OCI-LY7 (cell line): ENCODE results near the gene GPR89B.
"Not testable (repeated sequence)": the region's sequence is repeated elsewhere in the genome, so short reads cannot be mapped to it uniquely, and the experiment has no call there.

Experiments used
- CTCF ChIP-seq: fragments of 200-600 bp; sonication (generic); conservative IDR thresholded peaks from 2 replicates; pipeline ENCODE4 v1.5.1; 2014; ENCODE audit warnings: mild to moderate bottlenecking, antibody characterized with exemption, low read length, moderate library complexity, mixed read lengths
- EZH2phosphoT487 ChIP-seq: fragments of 200-600 bp; sonication (generic); IDR thresholded peaks from 2 replicates; pipeline ENCODE4 v1.6.1; 2018; ENCODE audit warnings: low read depth, borderline replicate concordance, mild to moderate bottlenecking, mixed run types, antibody characterized with exemption, low read length, moderate library complexity, mixed read lengths

DNA sequence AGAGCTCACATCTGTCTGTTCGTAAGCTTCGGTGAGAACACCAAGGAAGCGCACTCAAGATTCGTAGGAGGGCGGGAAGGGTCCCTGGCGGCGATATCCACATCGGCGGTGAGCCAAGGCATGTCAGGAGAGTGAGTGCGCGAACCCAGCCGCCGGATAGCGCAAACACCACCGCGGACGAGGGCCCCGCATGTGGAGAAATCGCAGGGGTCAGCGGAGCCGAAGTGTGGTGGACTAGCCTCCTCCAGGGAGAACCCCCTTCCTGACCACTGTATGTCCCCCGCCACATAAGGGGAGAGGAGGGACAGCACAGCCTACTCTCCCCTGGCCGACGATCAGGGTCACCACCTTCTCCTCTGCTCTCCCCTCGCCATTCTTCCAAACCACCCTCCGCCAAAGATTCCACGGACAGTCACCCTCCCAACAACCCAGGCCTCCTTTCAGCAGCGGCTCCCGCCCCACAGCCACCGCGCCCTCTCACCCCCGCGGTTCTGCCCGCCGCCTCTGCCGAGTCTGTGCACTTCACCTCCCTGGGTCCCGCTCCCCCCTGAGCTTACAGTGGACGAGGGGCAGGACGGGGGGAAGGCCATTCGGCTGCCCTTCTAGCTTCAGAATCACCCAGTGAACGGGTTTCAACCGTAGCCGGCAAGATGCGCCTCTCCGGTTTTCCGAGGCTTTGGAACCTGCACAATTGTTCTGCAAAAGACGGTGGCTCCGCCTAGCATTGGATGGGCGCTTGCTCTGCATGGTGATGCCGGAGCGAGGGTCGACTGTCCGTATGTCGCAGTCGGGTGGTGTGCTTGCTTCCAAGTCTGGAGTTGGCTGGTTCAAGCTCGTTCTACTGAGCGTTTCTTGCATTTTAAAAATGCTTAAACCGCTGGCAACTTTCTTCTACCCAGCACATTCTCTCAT is 86.3 kb downstream of the GPR89B start:
- TF ChIP-seq CTCF, EZH2phosphoT487: not testable (repeated sequence)
